Vagina (tissue), 2 donors: Measurements from ENCODE around the gene ZNF23.

ENCODE experiments used
- POLR2A ChIP-seq, 2 donors: fragments of 450-650 bp; IDR thresholded peaks; one replicate each; pipeline ENCODE4 v1.6.1; 2017; ENCODE audit warnings: antibody characterized with exemption in 2 of 2, mild to moderate bottlenecking in 2 of 2, moderate library complexity in 2 of 2
- POLR2AphosphoS5 ChIP-seq, 2 donors: sonication (generic); formaldehyde crosslinking; IDR thresholded peaks; one replicate each; pipeline ENCODE4 v1.9.0; 2017; ENCODE audit warnings: antibody characterized with exemption in 2 of 2, mild to moderate bottlenecking in 2 of 2, low read depth in 1 of 2; ENCODE audit not compliant: insufficient read depth in 1 of 2
- TF ChIP-seq, protein P1 (sequence below), 3 experiments: fragments of 450-650 bp in 2 of 3; fragments of 200-600 bp in 1 of 3; sonication (generic) in 1 of 3; IDR thresholded peaks; one replicate each; pipeline ENCODE4 v1.5.1; 2017 to 2019; ENCODE audit warnings: antibody characterized with exemption in 3 of 3, mild to moderate bottlenecking in 2 of 3, moderate library complexity in 2 of 3

- TF ChIP-seq POLR2AphosphoS5 (IDR thresholded peaks at IDR 0.05; ENCODE audit: insufficient read depth in 1 of 2, low read depth in 1 of 2) (no peak), POLR2A (IDR thresholded peaks at IDR 0.05) (no peak)
- TF ChIP-seq, protein P1, sequence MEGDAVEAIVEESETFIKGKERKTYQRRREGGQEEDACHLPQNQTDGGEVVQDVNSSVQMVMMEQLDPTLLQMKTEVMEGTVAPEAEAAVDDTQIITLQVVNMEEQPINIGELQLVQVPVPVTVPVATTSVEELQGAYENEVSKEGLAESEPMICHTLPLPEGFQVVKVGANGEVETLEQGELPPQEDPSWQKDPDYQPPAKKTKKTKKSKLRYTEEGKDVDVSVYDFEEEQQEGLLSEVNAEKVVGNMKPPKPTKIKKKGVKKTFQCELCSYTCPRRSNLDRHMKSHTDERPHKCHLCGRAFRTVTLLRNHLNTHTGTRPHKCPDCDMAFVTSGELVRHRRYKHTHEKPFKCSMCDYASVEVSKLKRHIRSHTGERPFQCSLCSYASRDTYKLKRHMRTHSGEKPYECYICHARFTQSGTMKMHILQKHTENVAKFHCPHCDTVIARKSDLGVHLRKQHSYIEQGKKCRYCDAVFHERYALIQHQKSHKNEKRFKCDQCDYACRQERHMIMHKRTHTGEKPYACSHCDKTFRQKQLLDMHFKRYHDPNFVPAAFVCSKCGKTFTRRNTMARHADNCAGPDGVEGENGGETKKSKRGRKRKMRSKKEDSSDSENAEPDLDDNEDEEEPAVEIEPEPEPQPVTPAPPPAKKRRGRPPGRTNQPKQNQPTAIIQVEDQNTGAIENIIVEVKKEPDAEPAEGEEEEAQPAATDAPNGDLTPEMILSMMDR (IDR thresholded peaks at IDR 0.05) = no peak
Measured at GRCh38 chr16:71473891-71474290, 11.8 kb upstream of the ZNF23 start.
